NK-92 (cell line): Measurements from ENCODE around the gene FGL2.
"Not testable (repeated sequence)": the region's sequence is repeated elsewhere in the genome, so short reads cannot be mapped to it uniquely, and the experiment has no call there.

Experiments
- DNase-seq: peaks from one replicate; lab custom pipeline; 2025; ENCODE audit not compliant: unreplicated experiment; lab: John Stamatoyannopoulos, UW

FGL2 gene

GRCh38 chr7:77157446-77157845 is 42.2 kb downstream of the FGL2 start:
- no peak for DNase-seq

GRCh38 chr7:77157034-77157433 is 42.6 kb downstream of the FGL2 start:
- DNase-seq: not testable (repeated sequence)

- DNase-seq: not testable (repeated sequence)
Observed at GRCh38 chr7:77155601-77156377, 43.8 kb downstream of the FGL2 start.

- not testable (repeated sequence) for DNase-seq
Observed at GRCh38 chr7:77154917-77155464, 44.6 kb downstream of the FGL2 start.

- DNase-seq: not testable (repeated sequence)
Observed at GRCh38 chr7:77152232-77152631, 47.4 kb downstream of the FGL2 start.
